Bone marrow (tissue), 2 donors: ENCODE measurements around the gene NDUFA12.

Experiments used
- DNase-seq, 2 donors: peaks; one replicate each; lab custom pipeline; 2025; lab: John Stamatoyannopoulos, UW

The NDUFA12 gene

GRCh38 chr12:94940771-94941170 is 62.7 kb downstream of the NDUFA12 start:
- no peak for DNase-seq

GRCh38 chr12:94938583-94938982 is 64.9 kb downstream of the NDUFA12 start:
- no peak for DNase-seq

GRCh38 chr12:94930772-94931171 is 72.7 kb downstream of the NDUFA12 start:
- DNase-seq, result no peak

- DNase-seq, result no peak
Measured at GRCh38 chr12:94930216-94930654, 73.3 kb downstream of the NDUFA12 start.

GRCh38 chr12:94929780-94930179 is 73.7 kb downstream of the NDUFA12 start:
- DNase-seq, result no peak

GRCh38 chr12:94925729-94926128 is 77.8 kb downstream of the NDUFA12 start:
- no peak for DNase-seq

GRCh38 chr12:94925206-94925605 is 78.3 kb downstream of the NDUFA12 start:
- DNase-seq, result no peak

- no peak for DNase-seq
Measured at GRCh38 chr12:94922561-94922960, 80.9 kb downstream of the NDUFA12 start.
